HEK293 (cell line): ENCODE results near the gene ZNF423.

ENCODE experiments used
- CTCF ChIA-PET: fragments of 350-600 bp; formaldehyde crosslinking; extraction: SDS; loops from one replicate; lab custom pipeline; 2021; ENCODE audit warnings: antibody characterized with exemption; lab: Yijun Ruan, JAX
- POLR2A ChIA-PET: fragments of 300-600 bp; formaldehyde crosslinking; extraction: SDS; loops from one replicate; lab custom pipeline; 2020; ENCODE audit warnings: antibody characterized with exemption, inconsistent platforms; lab: Yijun Ruan, JAX
- H3K27ac ChIP-seq: fragments of 200-500 bp; sonication (Bioruptor generic); 2 replicates; pipeline ENCODE4 v1.5.1; 2014; ENCODE audit warnings: low read depth, low read length, control low read depth, inconsistent platforms; ENCODE audit errors: extremely low read depth
- H3K36me3 ChIP-seq, 2 experiments: fragments of 200-500 bp in 1 of 2; sonication (Bioruptor generic) in 1 of 2; 1 replicate in 1 of 2; 2 replicates in 1 of 2; pipeline ENCODE4 v1.5.1; 2014 to 2017; ENCODE audit warnings: inconsistent platforms in 2 of 2, low read length in 2 of 2; ENCODE audit not compliant: control insufficient read depth in 2 of 2, insufficient read depth in 1 of 2
- H3K4me1 ChIP-seq: fragments of 200-500 bp; sonication (Bioruptor generic); 2 replicates; pipeline ENCODE4 v1.5.1; 2014; ENCODE audit warnings: mild to moderate bottlenecking, low read length, inconsistent platforms; ENCODE audit not compliant: control insufficient read depth, insufficient read depth
- H3K4me3 ChIP-seq: 2 replicates; pipeline ENCODE4 v1.5.1; 2011; ENCODE audit warnings: low read depth, mild to moderate bottlenecking, control low read depth, low read length, moderate library complexity
- H3K9me3 ChIP-seq: fragments of 200-500 bp; sonication (Bioruptor generic); 2 replicates; pipeline ENCODE4 v1.5.1; 2014; ENCODE audit warnings: low read depth, low read length, inconsistent platforms; ENCODE audit not compliant: control insufficient read depth, insufficient read depth
- AEBP2 ChIP-seq: fragments of 450-650 bp; formaldehyde crosslinking; IDR thresholded peaks from 2 replicates; pipeline ENCODE4 v1.5.1; 2016; ENCODE audit warnings: missing biosample characterization, missing genetic modification characterization, borderline replicate concordance
- KLF16 ChIP-seq: fragments of 450-650 bp; formaldehyde crosslinking; IDR thresholded peaks from 2 replicates; pipeline ENCODE4 v1.5.1; 2017; ENCODE audit warnings: missing biosample characterization, missing genetic modification characterization
- PRDM1 ChIP-seq: fragments of 450-650 bp; formaldehyde crosslinking; IDR thresholded peaks from 2 replicates; pipeline ENCODE4; 2016; ENCODE audit warnings: missing biosample characterization, missing genetic modification characterization
- REST ChIP-seq: fragments of 450-650 bp; formaldehyde crosslinking; IDR thresholded peaks from 2 replicates; pipeline ENCODE4 v1.5.1; 2016; ENCODE audit warnings: missing biosample characterization, missing genetic modification characterization
- ZBTB1 ChIP-seq: fragments of 450-650 bp; formaldehyde crosslinking; IDR thresholded peaks from 2 replicates; pipeline ENCODE4 v1.5.1; 2016; ENCODE audit warnings: missing biosample characterization, missing genetic modification characterization
- ZBTB20 ChIP-seq: fragments of 450-650 bp; formaldehyde crosslinking; IDR thresholded peaks from 2 replicates; pipeline ENCODE4 v1.5.1; 2016; ENCODE audit warnings: missing biosample characterization, missing genetic modification characterization
- ZIC2 ChIP-seq: fragments of 450-650 bp; formaldehyde crosslinking; IDR thresholded peaks from 2 replicates; pipeline ENCODE4 v1.5.1; 2016; ENCODE audit warnings: missing biosample characterization, missing genetic modification characterization
- ZNF169 ChIP-seq: fragments of 450-650 bp; formaldehyde crosslinking; IDR thresholded peaks from 2 replicates; pipeline ENCODE4 v1.5.1; 2016; ENCODE audit warnings: missing biosample characterization, missing genetic modification characterization
- ZNF202 ChIP-seq: fragments of 450-650 bp; formaldehyde crosslinking; IDR thresholded peaks from 2 replicates; pipeline ENCODE4 v1.5.1; 2016; ENCODE audit warnings: missing biosample characterization, missing genetic modification characterization, borderline replicate concordance
- ZNF23 ChIP-seq: fragments of 450-650 bp; formaldehyde crosslinking; IDR thresholded peaks from 2 replicates; pipeline ENCODE4 v1.5.1; 2016; ENCODE audit warnings: missing biosample characterization, missing genetic modification characterization, borderline replicate concordance
- ZNF24 ChIP-seq: fragments of 450-650 bp; formaldehyde crosslinking; IDR thresholded peaks from 2 replicates; pipeline ENCODE4 v1.5.1; 2016; ENCODE audit warnings: missing biosample characterization, missing genetic modification characterization
- ZNF335 ChIP-seq: fragments of 450-650 bp; formaldehyde crosslinking; conservative IDR thresholded peaks from 2 replicates; pipeline ENCODE4 v1.5.1; 2016; ENCODE audit warnings: missing biosample characterization, missing genetic modification characterization
- ZNF362 ChIP-seq: fragments of 450-650 bp; formaldehyde crosslinking; IDR thresholded peaks from 2 replicates; pipeline ENCODE4 v1.5.1; 2016; ENCODE audit warnings: missing biosample characterization, missing genetic modification characterization
- ZNF426 ChIP-seq: fragments of 450-650 bp; formaldehyde crosslinking; IDR thresholded peaks from 2 replicates; pipeline ENCODE4 v1.5.1; 2017; ENCODE audit warnings: missing biosample characterization, missing genetic modification characterization, mild to moderate bottlenecking, inconsistent platforms, moderate library complexity
- ZNF514 ChIP-seq: fragments of 450-650 bp; formaldehyde crosslinking; IDR thresholded peaks from 2 replicates; pipeline ENCODE4 v1.5.1; 2016; ENCODE audit warnings: missing biosample characterization, missing genetic modification characterization
- ZNF621 ChIP-seq: fragments of 450-650 bp; formaldehyde crosslinking; IDR thresholded peaks from 2 replicates; pipeline ENCODE4 v1.5.1; 2017; ENCODE audit warnings: missing biosample characterization, missing genetic modification characterization
- ZNF692 ChIP-seq: fragments of 450-650 bp; formaldehyde crosslinking; IDR thresholded peaks from 2 replicates; pipeline ENCODE4 v1.5.1; 2016; ENCODE audit warnings: missing biosample characterization, missing genetic modification characterization
- ZNF747 ChIP-seq: fragments of 450-650 bp; formaldehyde crosslinking; IDR thresholded peaks from 2 replicates; pipeline ENCODE4 v1.5.1; 2016; ENCODE audit warnings: missing biosample characterization, missing genetic modification characterization
- ZNF777 ChIP-seq: fragments of 450-650 bp; formaldehyde crosslinking; IDR thresholded peaks from 2 replicates; pipeline ENCODE4 v1.5.1; 2017; ENCODE audit warnings: missing biosample characterization, missing genetic modification characterization, borderline replicate concordance
- TF ChIP-seq, protein P1 (sequence below): fragments of 450-650 bp; formaldehyde crosslinking; IDR thresholded peaks from 2 replicates; pipeline ENCODE4 v1.5.1; 2016; ENCODE audit warnings: missing biosample characterization, missing genetic modification characterization, borderline replicate concordance

ZNF423 gene

DNA sequence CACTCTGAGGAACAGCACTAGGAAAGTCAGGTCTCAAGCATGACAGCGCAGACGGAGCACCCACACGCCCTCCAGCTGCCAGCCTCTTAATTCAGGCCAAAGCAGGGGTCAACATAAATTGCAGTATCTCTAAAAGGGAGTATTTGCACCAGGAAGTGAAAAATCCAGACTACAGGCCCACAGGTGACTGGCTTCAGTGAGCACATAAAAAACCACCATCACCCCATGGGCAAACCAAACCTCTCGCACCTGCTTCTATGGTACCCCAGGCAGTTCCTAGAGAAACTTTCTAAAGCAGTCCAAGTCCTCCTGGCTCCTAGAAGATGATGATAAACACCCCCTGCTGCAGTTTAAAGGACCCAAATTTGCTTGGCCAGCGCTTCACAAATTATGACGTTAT lies 129.8 kb downstream of the ZNF423 start (continued):
- no peak for TF ChIP-seq AEBP2 (tag by site-specific recombination)
- TF ChIP-seq ZNF426, result no peak
- no peak for TF ChIP-seq ZBTB20 (tag by site-specific recombination)
- TF ChIP-seq ZNF169 (tag by site-specific recombination), result no peak
- TF ChIP-seq ZNF692 (tag by site-specific recombination), result no peak
- TF ChIP-seq ZBTB1 (tag by site-specific recombination), result no peak
- no peak for TF ChIP-seq ZNF747
- TF ChIP-seq ZNF335, result no peak

DNA sequence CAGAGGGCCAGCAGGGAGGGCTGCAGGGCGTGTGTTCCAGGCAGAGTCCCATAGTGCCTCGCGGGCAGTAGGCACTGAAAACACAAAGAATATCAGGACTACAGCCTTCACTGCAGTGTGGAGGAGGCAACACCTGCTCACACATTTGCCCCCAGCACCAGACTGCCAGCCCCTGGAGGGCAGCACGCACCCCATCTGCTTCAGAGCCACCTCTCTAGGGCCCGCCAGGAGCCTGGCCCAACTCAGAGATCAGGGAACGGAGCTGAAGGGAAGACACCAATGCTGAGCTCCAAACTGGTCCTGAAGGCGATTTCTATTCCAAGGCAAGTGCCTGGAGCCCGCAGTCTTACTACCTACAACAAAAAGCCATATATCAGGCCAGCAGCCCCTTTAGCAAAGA lies 130.3 kb downstream of the ZNF423 start:
- no peak overlapping the region for H3K27ac ChIP-seq
- ChIA-PET POLR2A (no interaction called here), CTCF (no interaction called here)
- no peak for TF ChIP-seq PRDM1 (tag by site-specific recombination)
- no peak overlapping the region for H3K4me3 ChIP-seq
- peaks cover 0 to 7% of the 10 kb centered on the region in 2 experiments; a peak in 1 of 3 replicates for H3K36me3 ChIP-seq
- no peaks in the 10 kb centered on the region for H3K9me3 ChIP-seq
- H3K4me1 ChIP-seq, result no peaks in the 10 kb centered on the region

GRCh38 chr16:49724774-49725173 lies 131.1 kb downstream of the ZNF423 start:
- H3K36me3 ChIP-seq, result peaks cover 0 to 1% of the 10 kb centered on the region in 2 experiments; a peak in 1 of 3 replicates
- CTCF ChIA-PET, result interaction anchor here (0.6 kb wide), 1 partner anchor 85 kb away, joined by 4 read pairs; no protein-coding TSS in a partner anchor
- TF ChIP-seq ZNF514 (tag by site-specific recombination) (no peak), ZNF777 (tag by site-specific recombination) (no peak), ZNF24 (no peak), ZNF621 (tag by site-specific recombination) (no peak), ZNF362 (tag by site-specific recombination) (no peak), ZIC2 (tag by site-specific recombination) (no peak), ZNF23 (tag by site-specific recombination) (no peak), KLF16 (no peak), REST (tag by site-specific recombination) (no peak), ZNF202 (no peak)
- TF ChIP-seq, protein P1, sequence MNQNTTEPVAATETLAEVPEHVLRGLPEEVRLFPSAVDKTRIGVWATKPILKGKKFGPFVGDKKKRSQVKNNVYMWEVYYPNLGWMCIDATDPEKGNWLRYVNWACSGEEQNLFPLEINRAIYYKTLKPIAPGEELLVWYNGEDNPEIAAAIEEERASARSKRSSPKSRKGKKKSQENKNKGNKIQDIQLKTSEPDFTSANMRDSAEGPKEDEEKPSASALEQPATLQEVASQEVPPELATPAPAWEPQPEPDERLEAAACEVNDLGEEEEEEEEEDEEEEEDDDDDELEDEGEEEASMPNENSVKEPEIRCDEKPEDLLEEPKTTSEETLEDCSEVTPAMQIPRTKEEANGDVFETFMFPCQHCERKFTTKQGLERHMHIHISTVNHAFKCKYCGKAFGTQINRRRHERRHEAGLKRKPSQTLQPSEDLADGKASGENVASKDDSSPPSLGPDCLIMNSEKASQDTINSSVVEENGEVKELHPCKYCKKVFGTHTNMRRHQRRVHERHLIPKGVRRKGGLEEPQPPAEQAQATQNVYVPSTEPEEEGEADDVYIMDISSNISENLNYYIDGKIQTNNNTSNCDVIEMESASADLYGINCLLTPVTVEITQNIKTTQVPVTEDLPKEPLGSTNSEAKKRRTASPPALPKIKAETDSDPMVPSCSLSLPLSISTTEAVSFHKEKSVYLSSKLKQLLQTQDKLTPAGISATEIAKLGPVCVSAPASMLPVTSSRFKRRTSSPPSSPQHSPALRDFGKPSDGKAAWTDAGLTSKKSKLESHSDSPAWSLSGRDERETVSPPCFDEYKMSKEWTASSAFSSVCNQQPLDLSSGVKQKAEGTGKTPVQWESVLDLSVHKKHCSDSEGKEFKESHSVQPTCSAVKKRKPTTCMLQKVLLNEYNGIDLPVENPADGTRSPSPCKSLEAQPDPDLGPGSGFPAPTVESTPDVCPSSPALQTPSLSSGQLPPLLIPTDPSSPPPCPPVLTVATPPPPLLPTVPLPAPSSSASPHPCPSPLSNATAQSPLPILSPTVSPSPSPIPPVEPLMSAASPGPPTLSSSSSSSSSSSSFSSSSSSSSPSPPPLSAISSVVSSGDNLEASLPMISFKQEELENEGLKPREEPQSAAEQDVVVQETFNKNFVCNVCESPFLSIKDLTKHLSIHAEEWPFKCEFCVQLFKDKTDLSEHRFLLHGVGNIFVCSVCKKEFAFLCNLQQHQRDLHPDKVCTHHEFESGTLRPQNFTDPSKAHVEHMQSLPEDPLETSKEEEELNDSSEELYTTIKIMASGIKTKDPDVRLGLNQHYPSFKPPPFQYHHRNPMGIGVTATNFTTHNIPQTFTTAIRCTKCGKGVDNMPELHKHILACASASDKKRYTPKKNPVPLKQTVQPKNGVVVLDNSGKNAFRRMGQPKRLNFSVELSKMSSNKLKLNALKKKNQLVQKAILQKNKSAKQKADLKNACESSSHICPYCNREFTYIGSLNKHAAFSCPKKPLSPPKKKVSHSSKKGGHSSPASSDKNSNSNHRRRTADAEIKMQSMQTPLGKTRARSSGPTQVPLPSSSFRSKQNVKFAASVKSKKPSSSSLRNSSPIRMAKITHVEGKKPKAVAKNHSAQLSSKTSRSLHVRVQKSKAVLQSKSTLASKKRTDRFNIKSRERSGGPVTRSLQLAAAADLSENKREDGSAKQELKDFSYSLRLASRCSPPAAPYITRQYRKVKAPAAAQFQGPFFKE (tag by site-specific recombination), result no peak
- no peaks in the 10 kb centered on the region for H3K4me1 ChIP-seq
- no peak overlapping the region for H3K27ac ChIP-seq
- no peak overlapping the region for H3K4me3 ChIP-seq
- POLR2A ChIA-PET, result no interaction called here
- H3K9me3 ChIP-seq, result no peaks in the 10 kb centered on the region
